GM21423 (cell line): Measurements from ENCODE around the gene TMTC1.
"Not testable (repeated sequence)": the region's sequence is repeated elsewhere in the genome, so short reads cannot be mapped to it uniquely, and the experiment has no call there.

Experiments
- ATAC-seq: cut with Tn5 transposase; IDR thresholded peaks from one replicate; pipeline ENCODE4 v1.9.1; 2021; ENCODE audit warnings: mild to moderate bottlenecking, moderate library complexity; ENCODE audit not compliant: unreplicated experiment

The TMTC1 gene

DNA sequence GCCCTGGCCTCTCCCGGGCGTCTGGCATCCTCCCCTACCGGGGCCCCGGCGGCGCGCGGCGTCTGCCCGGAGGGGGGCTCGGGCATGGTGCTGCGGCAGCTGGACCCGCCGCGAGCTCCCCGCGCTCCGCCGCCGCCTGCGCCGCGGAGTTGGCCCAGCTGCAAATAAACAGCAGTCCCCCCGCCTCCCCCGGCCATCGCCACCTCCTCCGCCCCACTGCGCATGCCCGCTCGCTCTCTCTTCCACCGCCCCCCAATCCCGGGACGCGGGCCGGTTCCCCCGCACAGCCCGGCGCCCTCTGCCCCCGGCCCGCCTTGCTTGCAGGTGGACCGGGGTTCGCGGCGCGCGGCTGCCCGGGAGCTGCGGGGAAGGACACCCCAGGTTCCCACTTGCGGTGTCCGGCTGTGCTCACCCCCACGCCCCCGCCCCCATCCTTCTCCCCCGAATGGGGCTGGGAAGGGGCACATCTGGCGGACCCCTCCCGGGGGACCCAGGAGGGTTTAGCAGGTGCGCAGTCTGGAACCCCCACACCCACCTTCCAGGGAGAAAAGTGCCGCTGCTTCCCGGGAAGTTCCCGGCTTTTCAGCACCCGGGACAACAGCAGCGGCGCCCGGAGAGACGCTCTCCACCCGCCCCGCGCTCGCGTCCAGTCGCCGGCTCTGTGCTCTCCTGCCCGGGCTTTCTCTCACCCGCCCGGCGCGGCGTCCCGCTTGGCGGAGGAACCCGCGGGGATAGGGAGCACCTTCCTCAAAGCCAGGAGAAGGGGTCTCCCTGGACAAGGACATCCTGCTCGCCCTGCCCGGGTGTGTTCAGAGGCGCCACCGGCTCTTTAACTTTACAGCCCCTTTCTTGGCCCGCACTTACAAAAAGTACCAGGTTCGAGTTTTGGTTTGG, at the start of gene TMTC1:
TSS of gene TMTC1 (minus strand) at position 170 of the 894 bp plus-strand sequence. CDS start 191 bp downstream, outside the sequence.
- no peak for ATAC-seq

DNA sequence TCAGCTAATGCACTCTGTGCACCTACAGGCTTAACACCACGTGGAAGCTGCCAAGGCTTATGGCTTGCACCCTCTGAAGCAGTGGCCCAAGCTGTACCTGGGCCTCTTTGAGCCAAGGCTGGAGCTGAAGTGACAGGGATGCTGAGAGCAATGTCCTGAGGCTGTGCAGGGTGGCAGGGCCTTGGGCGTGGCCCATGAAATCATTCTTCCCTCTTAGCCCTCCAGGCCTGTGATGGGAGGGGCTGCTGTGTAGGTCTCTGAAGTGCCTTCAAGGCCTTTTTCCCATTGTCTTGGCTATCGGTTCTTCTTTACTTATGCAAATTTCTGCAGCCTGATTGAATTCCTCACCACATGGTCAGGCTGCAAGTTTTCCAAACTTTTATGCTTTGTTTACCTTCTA, 47.4 kb upstream of the TMTC1 start:
- no peak for ATAC-seq

DNA sequence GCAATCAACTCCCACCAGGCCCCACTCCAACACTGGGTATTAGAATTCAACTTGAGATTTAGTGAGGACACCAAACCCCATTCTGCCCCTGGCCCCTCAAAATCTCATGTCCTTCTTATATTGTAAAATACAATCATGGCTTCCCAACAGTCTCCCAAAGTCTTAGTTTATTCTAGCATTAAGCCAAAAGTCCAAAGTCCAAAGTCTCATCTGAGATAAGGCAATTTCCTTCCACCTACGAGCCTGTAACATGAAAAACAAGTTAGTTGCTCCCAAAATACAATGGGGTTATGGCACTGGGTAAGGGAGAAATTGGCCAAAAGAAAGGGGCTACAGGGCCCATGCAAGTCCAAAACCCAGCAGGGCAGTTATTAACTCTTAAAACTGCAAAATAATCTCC, 46.6 kb upstream of the TMTC1 start:
- no peak for ATAC-seq

DNA sequence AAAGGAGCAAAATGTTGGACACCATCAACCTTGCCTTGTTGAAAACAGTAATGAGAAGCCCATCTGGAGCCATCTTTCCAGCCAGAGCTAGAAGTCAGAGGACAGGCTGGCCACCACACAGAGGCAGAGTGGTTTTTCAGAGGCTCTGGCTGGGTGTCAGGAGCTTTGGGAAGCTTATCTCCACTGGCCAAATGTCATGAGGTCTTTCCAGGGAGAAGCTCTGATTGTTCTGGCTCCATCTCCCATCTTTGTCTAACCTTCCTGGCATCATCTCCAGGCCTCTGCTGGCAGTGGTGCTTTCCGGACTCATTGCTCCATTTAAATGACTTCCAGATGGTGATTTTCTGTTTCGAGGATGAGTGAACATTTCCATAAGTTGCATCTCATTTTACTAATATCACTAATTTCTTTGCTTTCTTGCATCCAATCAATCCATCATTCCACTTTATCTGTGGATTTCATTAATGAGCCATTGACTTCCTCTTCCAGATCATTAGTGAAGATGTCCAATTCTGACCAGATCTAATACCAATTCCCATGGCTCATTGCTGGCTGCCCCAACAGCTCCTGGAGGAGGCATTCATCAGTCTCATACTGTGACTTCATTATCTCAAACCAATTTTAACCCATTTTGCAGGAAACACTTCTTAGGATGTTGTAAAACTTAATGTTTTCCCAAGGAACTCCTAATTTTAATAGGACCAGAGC, 35.3 kb upstream of the TMTC1 start:
- no peak for ATAC-seq

DNA sequence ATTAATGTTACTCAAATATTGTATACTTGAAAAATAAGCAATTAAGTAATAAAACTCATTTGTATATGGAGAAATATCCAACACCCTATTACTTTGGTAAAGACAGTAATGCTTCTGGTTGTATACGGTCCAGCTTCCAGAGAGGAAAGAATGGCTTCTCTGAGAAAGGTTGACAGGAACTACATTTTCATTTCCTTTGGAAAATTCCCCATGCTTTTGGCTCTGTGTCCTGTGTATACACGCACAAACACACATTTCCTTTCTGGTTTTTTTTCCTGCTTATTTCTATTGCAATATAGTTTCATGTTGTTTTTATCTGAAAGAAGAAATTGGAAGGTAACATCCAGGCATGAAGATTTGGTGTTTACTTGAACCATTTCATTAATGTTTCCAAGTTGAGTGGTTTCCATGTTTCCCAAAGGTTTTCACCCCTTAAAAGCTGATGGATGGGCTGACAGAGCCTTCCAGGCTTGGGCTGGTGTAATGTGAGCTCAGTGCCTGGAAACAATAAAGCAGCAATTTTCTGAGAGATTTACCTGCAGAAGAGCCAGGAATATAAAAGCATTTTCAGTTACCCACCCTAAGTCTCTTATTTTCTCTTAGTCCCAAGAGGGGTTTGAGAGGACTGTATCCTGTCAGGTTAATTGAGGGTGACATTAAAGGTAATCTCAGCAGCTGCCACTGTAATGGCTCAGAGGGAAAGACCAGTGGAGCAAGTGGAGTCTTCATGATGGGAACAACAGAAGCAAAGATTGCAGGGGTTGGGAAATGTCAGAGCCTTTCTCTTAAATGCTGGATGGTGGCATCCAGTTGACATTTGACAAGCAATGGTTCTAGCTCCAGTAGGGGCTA, 33.4 kb upstream of the TMTC1 start:
- ATAC-seq, result no peak

DNA sequence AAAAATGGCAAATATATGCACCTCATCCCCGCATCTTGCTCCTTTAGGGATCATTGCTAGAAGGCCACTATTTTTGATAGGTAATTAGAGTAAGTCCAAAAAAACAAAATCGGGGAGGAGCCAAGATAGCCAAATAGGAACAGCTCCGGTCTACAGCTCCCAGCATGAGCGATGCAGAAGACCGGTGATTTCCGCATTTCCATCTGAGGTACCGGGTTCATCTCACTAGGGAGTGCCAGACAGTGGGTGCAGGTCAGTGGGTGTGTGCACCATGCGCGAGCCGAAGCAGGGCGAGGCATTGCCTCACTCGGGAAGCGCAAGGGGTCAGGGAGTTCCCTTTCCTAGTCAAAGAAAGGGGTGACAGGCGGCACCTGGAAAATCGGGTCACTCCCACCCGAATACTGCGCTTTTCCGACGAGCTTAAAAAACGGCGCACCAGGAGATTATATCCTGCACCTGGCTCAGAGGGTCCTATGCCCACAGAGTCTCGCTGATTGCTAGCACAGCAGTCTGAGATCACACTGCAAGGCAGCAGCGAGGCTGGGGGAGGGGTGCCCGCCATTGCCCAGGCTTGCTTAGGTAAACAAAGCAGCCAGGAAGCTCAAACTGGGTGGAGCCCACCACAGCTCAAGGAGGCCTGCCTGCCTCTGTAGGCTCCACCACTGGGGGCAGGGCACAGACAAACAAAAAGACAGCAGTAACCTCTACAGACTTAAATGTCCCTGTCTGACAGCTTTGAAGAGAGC, 26.0 kb upstream of the TMTC1 start:
- not testable (repeated sequence) for ATAC-seq

DNA sequence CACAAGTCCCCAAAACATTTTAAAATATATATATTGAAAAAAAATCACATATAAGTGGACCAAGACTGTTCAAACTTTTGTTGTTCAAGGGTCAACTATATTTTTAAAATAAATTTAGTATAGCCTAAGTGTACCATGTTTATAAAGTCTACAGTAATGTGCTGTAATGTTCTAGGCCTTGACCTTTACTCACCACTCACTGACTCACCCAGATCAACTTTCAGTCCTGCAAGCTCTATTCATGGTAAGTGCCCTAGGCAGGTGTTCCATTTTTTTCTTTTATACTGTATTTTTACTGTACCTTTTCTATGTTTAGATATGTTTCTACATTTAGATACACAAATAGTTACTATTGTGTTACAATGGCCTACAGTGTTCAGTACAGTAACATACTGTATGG, 23.4 kb upstream of the TMTC1 start:
- ATAC-seq, result no peak

DNA sequence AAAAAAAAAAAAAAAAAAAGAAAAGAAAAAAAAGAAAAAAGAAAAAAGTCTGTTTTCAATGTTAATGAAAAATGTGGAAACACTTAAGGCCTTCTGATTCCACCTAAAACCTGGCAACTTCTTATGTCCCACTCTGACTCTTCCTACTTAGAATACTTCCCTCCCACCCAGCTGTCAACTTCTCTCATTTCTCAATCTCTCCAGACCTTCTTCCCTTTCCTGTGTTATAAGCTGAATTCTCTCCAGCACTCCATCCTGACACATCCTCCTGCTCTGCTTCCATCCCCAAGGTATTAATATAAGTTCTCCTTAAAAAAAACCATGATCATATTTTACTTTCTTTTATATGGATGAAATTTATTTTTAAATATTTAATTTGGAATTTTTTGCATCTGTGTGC, 20.3 kb upstream of the TMTC1 start:
- ATAC-seq, result no peak

DNA sequence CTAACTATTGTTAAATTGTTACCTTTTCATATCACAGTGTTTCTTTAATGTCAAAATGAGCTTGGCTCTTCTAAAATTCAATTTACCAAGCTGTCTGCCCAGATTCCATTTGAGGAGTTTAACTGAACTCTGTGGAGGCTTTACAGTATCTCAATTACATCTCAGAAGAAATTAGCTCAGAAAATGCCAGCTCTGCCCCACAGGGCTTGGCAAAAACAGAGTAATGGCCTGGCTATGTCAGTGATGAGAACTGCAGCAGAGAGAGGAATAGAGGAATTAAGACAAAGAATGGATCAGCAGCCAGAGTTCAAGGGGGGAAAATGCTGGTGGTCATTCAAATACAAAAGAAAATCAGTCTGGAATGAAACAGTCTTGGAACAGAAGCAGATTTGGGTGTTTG, 15.8 kb upstream of the TMTC1 start:
- no peak for ATAC-seq

DNA sequence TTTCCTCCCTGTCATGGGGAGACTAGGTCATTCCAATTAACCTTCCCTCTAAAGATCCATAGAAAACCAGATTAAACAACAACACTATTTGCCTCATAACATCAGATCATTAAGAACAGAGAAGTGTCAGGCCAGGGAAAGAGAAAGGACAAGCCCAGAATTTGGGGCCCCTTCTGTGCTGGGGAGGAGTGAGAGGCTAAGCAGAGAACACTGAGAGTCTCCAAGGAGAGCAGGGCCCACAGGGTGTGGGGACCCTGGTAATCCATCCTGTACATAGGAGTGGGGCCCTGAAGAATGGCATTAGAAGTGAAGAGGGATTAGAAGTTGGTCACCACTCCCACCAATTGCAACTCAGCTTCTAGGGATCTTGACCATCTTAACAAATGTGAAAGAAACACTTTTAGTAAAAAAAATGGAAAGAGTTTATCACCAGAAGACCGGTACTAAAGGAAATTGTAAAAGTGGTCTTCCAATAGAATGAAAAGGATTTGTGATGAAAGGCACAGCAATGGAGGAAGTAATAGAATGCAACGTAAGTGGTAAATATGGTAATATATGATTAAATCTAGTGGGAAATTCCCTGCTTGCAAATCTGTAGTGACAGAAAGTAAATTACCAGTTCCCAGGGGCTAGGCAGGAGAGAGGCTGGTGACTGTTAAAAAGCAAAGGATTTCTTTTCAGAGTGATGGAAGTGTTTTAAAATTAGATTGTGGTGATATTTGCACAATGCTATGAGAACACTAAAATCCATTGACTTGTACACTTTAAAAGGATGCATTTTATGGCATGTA, 14.0 kb upstream of the TMTC1 start:
- ATAC-seq, result no peak

DNA sequence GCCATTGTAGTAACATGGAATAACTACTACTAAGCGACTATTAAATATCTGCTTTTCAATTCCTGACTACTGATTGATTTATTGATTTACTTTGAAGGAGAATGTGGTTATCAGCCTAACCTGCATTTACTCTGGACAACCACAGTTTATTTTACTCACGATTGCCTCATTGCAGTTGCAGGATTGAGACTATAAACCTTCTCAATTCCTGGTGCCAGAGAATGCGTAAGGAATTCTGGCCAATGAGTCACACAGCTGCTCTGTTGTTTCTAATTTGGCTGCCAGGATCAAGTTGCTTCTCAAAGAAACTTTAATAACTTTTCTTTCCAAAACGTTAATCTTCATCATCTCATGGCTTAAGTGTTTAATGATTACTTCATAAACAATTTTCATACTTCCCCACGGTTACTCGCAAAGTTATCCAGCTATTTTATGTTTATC, 13.1 kb upstream of the TMTC1 start:
- no peak for ATAC-seq

DNA sequence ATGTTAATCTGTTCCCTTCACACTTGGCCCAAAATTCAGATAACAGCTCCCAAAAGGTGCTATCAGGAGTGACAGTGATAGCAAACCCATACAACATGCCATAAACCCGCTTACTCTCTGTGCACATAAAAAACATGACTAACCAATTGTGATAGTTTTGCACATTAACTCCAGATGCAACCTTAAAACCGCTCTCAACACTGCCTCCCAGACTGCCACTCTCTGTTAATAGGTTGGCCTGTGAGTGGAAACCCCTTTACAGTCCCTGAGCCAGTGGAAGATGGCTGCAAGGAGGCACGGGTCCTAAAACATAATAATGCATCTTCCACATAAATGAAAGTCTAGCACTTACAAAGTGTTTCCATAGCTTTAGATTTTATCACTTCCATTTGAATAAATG, 12.0 kb upstream of the TMTC1 start:
- ATAC-seq, result no peak

DNA sequence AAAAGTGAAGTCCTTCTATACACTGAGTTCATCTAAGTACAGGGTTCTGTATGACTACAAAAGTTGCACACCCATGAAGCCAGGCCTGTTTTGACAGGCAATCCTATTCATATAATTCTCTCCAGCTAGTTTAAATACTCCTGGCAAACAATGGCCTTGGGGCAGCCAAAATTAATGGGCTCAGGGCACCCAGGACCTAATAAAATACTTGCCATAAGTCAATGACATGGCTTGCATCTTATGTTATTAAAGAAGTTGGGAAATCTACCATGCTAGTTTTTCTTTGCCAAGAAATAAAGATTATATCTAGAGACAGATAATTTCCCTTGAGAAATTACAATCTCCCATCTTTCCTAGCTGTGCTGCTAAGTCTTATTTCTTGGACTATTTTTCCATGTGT, 11.1 kb upstream of the TMTC1 start:
- ATAC-seq, result no peak

DNA sequence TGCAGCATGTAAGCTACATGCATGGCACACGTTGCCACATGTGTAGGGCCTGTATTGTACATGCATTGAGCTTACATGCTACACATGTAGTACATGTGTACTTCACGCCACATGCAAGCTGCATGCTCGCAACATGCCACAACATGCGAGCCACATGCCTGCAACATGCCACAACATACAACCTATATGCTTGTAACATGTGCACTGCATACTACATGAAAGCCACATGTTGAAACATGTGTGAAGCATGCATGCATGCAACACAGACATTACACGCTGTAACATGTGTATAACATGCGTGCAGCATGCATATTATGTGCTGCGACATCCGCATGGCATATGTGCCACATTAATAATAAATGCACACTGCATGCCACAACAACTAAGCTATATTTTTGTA, 9.1 kb upstream of the TMTC1 start:
- no peak for ATAC-seq

DNA sequence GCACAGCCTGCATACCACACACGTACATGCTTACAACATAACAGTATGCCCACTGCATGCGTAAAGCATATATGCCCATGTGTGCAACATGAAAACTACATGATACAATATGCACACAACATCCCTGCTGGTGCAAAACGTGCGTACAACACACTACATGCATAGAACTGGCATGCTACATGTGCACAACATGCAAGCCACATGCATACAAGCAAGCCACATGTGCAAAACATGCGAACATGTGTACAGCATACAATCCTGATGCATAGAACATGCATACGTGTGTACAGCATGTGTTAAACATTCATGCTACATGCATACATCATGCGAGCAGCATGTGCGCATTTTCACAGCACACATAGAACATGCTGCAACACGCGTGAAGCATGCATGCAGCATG, 8.4 kb upstream of the TMTC1 start:
- no peak for ATAC-seq

DNA sequence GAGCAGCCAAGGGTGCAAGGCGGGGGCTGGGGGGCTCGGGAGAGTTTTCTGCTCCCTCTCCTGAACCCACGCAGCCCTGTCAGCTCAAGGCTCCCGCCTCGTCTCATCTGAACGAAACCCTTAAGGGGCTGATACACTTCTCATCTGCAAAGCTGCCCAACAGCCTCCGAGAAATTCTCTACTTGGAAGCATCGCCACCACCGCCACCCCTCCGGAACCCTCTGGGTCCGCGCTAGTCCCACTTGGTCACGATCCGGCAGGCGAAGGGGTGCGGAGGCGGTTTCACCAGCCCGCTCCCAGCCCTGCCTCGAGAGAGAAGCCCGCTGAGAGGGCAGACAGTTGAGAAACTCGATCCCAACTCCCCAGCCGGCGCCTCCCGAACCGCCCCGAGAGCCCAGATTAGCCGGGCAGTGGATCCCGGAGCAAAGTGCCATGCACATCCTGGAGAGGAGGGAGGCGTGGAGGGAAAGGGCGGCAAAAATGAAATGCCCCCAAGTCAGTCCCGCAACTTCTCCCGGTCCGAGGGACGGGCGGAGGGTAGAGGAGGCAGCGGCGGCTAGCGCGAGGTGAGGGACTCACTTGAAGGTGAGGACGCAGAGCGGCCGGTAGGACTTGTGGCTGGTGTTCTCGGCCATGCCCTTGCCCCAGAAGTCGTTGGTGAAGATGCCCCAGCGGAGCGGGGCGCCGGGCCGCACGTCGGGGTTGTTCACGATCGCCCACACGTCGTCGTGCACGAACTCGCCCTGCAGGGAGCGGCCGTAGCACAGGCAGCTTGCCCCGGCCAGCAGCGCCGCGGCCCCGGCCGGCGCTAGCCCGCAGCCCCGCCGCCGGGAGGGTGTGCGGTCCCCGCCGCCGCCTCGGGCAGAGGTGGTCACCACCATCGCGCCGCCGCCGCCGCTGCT, 620 bp downstream of the TMTC1 start:
- no peak for ATAC-seq

DNA sequence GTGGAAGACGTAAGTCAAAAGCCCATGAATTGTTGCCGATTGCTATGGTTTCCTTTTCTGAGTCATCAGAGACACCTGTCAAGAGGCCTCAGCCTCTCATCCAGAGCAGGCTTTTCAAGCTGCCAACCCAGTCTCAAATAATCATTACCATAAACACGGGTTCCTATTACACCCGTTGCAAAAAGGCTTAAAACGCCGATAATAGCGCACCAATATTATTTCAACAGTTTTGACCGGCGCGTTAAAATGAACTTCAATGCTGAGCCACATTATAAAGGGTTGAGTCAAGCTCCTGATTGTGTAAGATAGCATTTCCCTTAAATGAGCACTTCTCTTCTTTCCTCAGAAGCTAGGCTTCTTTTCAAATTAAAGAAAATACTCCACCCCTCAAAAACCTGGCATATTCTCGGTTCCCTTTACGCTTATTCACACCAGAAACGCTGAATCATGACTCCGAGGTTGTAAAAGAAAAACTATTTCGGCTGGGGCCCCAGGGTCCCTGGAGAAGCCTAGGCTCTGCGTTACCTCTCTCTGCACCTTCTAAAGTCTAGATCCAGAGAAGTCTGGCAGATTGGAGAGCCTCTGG, 1.4 kb downstream of the TMTC1 start:
- peak; percentile 73 for ATAC-seq

DNA sequence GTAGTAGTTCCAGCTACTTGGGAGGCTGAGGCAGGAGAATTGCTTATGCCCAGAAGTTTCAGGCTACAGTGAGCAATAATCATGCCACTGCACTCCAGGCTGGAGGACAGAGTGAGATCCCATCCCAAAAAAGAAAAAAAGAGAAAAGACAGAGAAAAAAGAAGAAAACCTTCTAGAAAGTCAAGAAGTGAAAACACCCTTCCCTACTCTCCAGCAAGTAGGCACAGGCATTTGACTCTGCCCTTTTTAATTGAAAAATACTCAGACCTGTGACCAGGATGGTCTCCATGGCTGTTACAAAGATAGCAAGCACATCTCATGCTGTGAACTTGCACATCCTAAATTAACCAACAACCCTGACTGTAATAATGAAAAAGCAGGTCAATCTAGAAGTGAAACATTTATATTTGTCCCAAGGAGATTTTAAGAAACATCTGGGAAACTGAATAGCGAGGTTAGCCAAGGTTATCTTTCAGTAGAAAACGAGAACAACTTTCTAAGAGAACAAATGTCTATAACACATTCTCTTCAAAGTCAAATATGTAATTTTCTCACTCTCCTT, 2.0 kb downstream of the TMTC1 start:
- peak; percentile 28 for ATAC-seq
